ENCODE data around the gene ADAM19. TPM values are rescaled to one million over a fixed set of nuclear protein-coding genes. Genes with fewer than 3 reads are reported as not detected.
A peak's percentile ranks its signal among the peaks of the same experiment; 100 is the strongest.

ADAM19 gene
- polyA plus RNA-seq, 2 donors = 2.1 to 2.3 TPM

GRCh38 chr5:157473383-157474320, 101.9 kb downstream of the ADAM19 start:
- Histone ChIP-seq H3K27me3 (ENCODE audit: control insufficient read depth in 1 of 2, insufficient read depth in 2 of 2, low read length in 2 of 2) (no peaks in the 10 kb centered on the region), H3K27ac (ENCODE audit: low read depth in 2 of 2, low read length in 1 of 2) (no peak overlapping the region), H3K9me3 (ENCODE audit: control insufficient read depth in 2 of 2, insufficient read depth in 1 of 2, low read depth in 1 of 2, low read length in 1 of 2) (no peaks in the 10 kb centered on the region), H3K4me3 (ENCODE audit: low read depth in 1 of 2, low read length in 2 of 2) (no peak overlapping the region), H3K4me1 (ENCODE audit: control insufficient read depth in 2 of 2, insufficient read depth in 2 of 2, low read length in 1 of 2) (no peaks in the 10 kb centered on the region), H3K36me3 (ENCODE audit: control insufficient read depth in 2 of 2, insufficient read depth in 2 of 2, low read length in 1 of 2) (peaks cover 0 to 12% of the 10 kb centered on the region in 2 donors)
- 80 to 82% methylated on average over 7 of the region's 7 CpGs for WGBS, 2 donors

- WGBS, 2 donors = 97 to 100% methylated on average over 1 of the region's 1 CpG
- Histone ChIP-seq H3K9me3 (ENCODE audit: control insufficient read depth in 2 of 2, insufficient read depth in 1 of 2, low read depth in 1 of 2, low read length in 1 of 2) (no peaks in the 10 kb centered on the region), H3K36me3 (ENCODE audit: control insufficient read depth in 2 of 2, insufficient read depth in 2 of 2, low read length in 1 of 2) (peaks cover 7 to 12% of the 10 kb centered on the region in 2 donors), H3K4me3 (ENCODE audit: low read depth in 1 of 2, low read length in 2 of 2) (no peak overlapping the region), H3K27ac (ENCODE audit: low read depth in 2 of 2, low read length in 1 of 2) (no peak overlapping the region), H3K27me3 (ENCODE audit: control insufficient read depth in 1 of 2, insufficient read depth in 2 of 2, low read length in 2 of 2) (no peaks in the 10 kb centered on the region), H3K4me1 (ENCODE audit: control insufficient read depth in 2 of 2, insufficient read depth in 2 of 2, low read length in 1 of 2) (no peaks in the 10 kb centered on the region)
These were observed 103.9 kb downstream of the ADAM19 start for GRCh38 chr5:157471709-157472108.

GRCh38 chr5:157470631-157471030, 104.9 kb downstream of the ADAM19 start:
- Histone ChIP-seq H3K27me3 (ENCODE audit: control insufficient read depth in 1 of 2, insufficient read depth in 2 of 2, low read length in 2 of 2) (no peaks in the 10 kb centered on the region), H3K9me3 (ENCODE audit: control insufficient read depth in 2 of 2, insufficient read depth in 1 of 2, low read depth in 1 of 2, low read length in 1 of 2) (no peaks in the 10 kb centered on the region), H3K4me1 (ENCODE audit: control insufficient read depth in 2 of 2, insufficient read depth in 2 of 2, low read length in 1 of 2) (no peaks in the 10 kb centered on the region), H3K4me3 (ENCODE audit: low read depth in 1 of 2, low read length in 2 of 2) (no peak overlapping the region), H3K27ac (ENCODE audit: low read depth in 2 of 2, low read length in 1 of 2) (no peak overlapping the region), H3K36me3 (ENCODE audit: control insufficient read depth in 2 of 2, insufficient read depth in 2 of 2, low read length in 1 of 2) (peaks cover 7 to 12% of the 10 kb centered on the region in 2 donors)
- 26 to 48% methylated on average over 1 of the region's 1 CpG for WGBS, 2 donors

DNA sequence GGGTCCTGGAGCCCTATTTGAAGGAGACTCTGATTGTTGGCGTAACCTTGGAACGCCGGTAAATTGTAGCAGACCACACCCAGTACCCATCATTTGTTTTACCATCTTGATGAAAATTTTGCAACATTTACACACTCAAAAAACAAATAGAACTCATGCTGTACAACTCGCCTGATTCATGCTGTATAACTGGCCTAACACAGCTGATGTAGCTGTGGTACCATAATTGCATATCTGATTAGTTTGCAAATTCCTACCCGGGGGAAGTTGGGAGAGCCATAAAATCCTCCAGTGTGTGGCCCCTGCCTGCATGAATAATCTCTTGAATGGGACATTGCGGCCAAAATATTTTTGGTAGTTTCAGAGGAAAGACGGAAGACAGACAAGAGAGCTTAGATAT, 105.9 kb downstream of the ADAM19 start:
- Histone ChIP-seq H3K27me3 (ENCODE audit: control insufficient read depth in 1 of 2, insufficient read depth in 2 of 2, low read length in 2 of 2) (no peaks in the 10 kb centered on the region), H3K36me3 (ENCODE audit: control insufficient read depth in 2 of 2, insufficient read depth in 2 of 2, low read length in 1 of 2) (peaks cover 7 to 12% of the 10 kb centered on the region in 2 donors), H3K27ac (ENCODE audit: low read depth in 2 of 2, low read length in 1 of 2) (no peak overlapping the region), H3K4me1 (ENCODE audit: control insufficient read depth in 2 of 2, insufficient read depth in 2 of 2, low read length in 1 of 2) (no peaks in the 10 kb centered on the region), H3K4me3 (ENCODE audit: low read depth in 1 of 2, low read length in 2 of 2) (no peak overlapping the region), H3K9me3 (ENCODE audit: control insufficient read depth in 2 of 2, insufficient read depth in 1 of 2, low read depth in 1 of 2, low read length in 1 of 2) (no peaks in the 10 kb centered on the region)
- WGBS, 2 donors = 78 to 83% methylated on average over 7 of the region's 7 CpGs

GRCh38 chr5:157469073-157469472, 106.5 kb downstream of the ADAM19 start:
- Histone ChIP-seq H3K27me3 (ENCODE audit: control insufficient read depth in 1 of 2, insufficient read depth in 2 of 2, low read length in 2 of 2) (no peaks in the 10 kb centered on the region), H3K9me3 (ENCODE audit: control insufficient read depth in 2 of 2, insufficient read depth in 1 of 2, low read depth in 1 of 2, low read length in 1 of 2) (no peaks in the 10 kb centered on the region), H3K36me3 (ENCODE audit: control insufficient read depth in 2 of 2, insufficient read depth in 2 of 2, low read length in 1 of 2) (peaks cover 7 to 12% of the 10 kb centered on the region in 2 donors), H3K4me3 (ENCODE audit: low read depth in 1 of 2, low read length in 2 of 2) (no peak overlapping the region), H3K27ac (ENCODE audit: low read depth in 2 of 2, low read length in 1 of 2) (no peak overlapping the region), H3K4me1 (ENCODE audit: control insufficient read depth in 2 of 2, insufficient read depth in 2 of 2, low read length in 1 of 2) (peaks cover 0 to 2% of the 10 kb centered on the region in 2 donors)
- 90 to 94% methylated on average over 7 of the region's 7 CpGs for WGBS, 2 donors

GRCh38 chr5:157468293-157468965, 107.1 kb downstream of the ADAM19 start:
- 94 to 97% methylated on average over 13 of the region's 13 CpGs for WGBS, 2 donors
- Histone ChIP-seq H3K27ac (ENCODE audit: low read depth in 2 of 2, low read length in 1 of 2) (no peak overlapping the region), H3K27me3 (ENCODE audit: control insufficient read depth in 1 of 2, insufficient read depth in 2 of 2, low read length in 2 of 2) (no peaks in the 10 kb centered on the region), H3K36me3 (ENCODE audit: control insufficient read depth in 2 of 2, insufficient read depth in 2 of 2, low read length in 1 of 2) (peaks cover 7 to 10% of the 10 kb centered on the region in 2 donors), H3K9me3 (ENCODE audit: control insufficient read depth in 2 of 2, insufficient read depth in 1 of 2, low read depth in 1 of 2, low read length in 1 of 2) (no peaks in the 10 kb centered on the region), H3K4me1 (ENCODE audit: control insufficient read depth in 2 of 2, insufficient read depth in 2 of 2, low read length in 1 of 2) (peaks cover 0 to 5% of the 10 kb centered on the region in 2 donors), H3K4me3 (ENCODE audit: low read depth in 1 of 2, low read length in 2 of 2) (no peak overlapping the region)

DNA sequence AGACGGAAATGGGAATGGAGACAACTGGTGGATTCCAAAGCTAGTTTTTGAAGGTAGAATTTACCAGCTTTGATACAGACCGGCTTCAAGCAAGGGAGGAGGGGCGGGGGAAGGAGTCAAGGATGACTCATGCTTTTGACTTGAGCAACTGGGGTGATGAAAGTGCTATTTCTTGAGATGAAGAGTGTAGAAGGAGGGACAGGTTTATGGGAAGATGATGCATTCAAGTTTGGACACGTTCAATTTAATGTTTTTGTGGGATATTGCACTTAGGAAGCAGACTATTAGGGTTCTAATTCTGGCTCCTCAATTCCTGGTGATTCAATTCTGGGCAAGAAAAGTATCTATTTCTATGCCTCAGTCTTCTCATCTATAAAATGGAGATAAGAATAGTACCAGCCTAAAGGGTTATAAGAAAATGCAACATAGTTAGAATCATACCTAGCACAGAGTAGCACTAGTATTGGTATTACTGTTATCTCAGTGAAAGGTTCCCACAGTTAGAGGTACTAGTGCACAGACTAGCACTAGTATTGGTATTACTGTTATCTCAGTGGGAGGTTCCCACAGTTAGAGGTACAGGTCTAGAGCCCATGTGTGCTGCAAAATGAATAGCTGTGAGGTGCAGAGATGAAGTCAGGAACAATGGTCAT, 110.9 kb downstream of the ADAM19 start:
- WGBS, 2 donors = 12 to 24% methylated on average over 4 of the region's 4 CpGs
- peaks cover 0 to 7% of the 10 kb centered on the region in 2 donors for H3K36me3 ChIP-seq (ENCODE audit: control insufficient read depth in 2 of 2, insufficient read depth in 2 of 2, low read length in 1 of 2)
- no peaks in the 10 kb centered on the region for H3K9me3 ChIP-seq (ENCODE audit: control insufficient read depth in 2 of 2, insufficient read depth in 1 of 2, low read depth in 1 of 2, low read length in 1 of 2)
- H3K4me3 ChIP-seq (ENCODE audit: low read depth in 1 of 2, low read length in 2 of 2) = no peak overlapping the region
- H3K4me1 ChIP-seq (ENCODE audit: control insufficient read depth in 2 of 2, insufficient read depth in 2 of 2, low read length in 1 of 2) = peaks cover 2 to 16% of the 10 kb centered on the region in 2 donors
- peak overlapping the region; percentile 77 to 84 for H3K27ac ChIP-seq (ENCODE audit: low read depth in 2 of 2, low read length in 1 of 2)
- H3K27me3 ChIP-seq (ENCODE audit: control insufficient read depth in 1 of 2, insufficient read depth in 2 of 2, low read length in 2 of 2) = no peaks in the 10 kb centered on the region

DNA sequence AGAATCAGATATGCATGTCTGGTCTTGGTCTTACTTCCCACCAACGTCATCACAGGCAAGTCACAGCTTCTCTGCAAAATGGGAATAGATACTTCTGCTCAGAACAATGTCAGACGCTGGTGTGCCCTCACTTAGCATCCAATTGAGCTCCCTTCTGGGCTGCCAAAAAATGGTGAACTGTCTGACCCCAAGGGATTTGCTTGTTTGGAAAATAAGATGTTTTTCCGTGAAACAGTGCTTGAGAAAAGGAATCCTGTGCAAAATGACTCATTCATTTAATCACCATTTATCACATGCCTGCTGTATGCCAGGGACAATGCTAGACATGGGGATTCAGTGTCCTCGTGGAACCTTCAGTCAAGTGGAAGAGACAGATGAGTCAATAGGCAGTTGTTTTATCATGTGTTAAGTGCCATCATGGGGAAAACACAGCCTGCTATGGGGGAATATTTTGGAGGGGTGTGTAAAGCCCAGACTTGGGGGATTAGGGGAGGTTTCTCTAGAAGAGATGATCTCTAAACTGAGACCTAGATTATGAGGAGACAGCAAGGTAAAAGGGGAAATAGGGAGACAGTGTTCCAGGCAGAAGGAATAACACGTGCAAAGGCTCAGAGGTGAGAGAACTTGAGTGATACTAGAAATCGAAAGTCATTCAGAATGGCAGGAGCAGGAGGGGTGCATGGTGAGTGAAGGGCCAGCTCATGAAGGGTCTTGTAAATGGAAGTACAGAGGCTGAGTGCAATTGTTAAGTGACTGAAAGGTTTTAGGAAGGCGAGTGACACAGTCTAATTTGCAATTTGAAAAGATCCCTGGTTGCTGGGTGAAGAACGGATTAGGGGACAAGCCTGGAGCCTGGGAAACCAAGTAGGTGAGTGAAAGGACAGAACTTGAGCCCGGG, 111.7 kb downstream of the ADAM19 start:
- 42 to 54% methylated on average over 9 of the region's 9 CpGs for WGBS, 2 donors
- peaks cover 0 to 7% of the 10 kb centered on the region in 2 donors for H3K36me3 ChIP-seq (ENCODE audit: control insufficient read depth in 2 of 2, insufficient read depth in 2 of 2, low read length in 1 of 2)
- H3K4me3 ChIP-seq (ENCODE audit: low read depth in 1 of 2, low read length in 2 of 2) = no peak overlapping the region
- peaks cover 2 to 16% of the 10 kb centered on the region in 2 donors for H3K4me1 ChIP-seq (ENCODE audit: control insufficient read depth in 2 of 2, insufficient read depth in 2 of 2, low read length in 1 of 2)
- H3K27ac ChIP-seq (ENCODE audit: low read depth in 2 of 2, low read length in 1 of 2) = peak overlapping the region; percentile 77 to 84
- H3K27me3 ChIP-seq (ENCODE audit: control insufficient read depth in 1 of 2, insufficient read depth in 2 of 2, low read length in 2 of 2) = no peaks in the 10 kb centered on the region
- H3K9me3 ChIP-seq (ENCODE audit: control insufficient read depth in 2 of 2, insufficient read depth in 1 of 2, low read depth in 1 of 2, low read length in 1 of 2) = no peaks in the 10 kb centered on the region

All from esophagus (tissue), 2 donors.